OCI-LY3 (cell line): Measurements from ENCODE around the gene CELF2.

Experiments
- CTCF ChIP-seq: fragments of 200-600, 300-600 bp; sonication (generic); IDR thresholded peaks from 2 replicates; pipeline ENCODE4 v1.5.1; 2014; ENCODE audit warnings: antibody characterized with exemption, low read length, low read depth
- EZH2phosphoT487 ChIP-seq: fragments of 200-600 bp; shearing (Covaris generic); IDR thresholded peaks from 2 replicates; pipeline ENCODE4 v1.6.1; 2018; ENCODE audit warnings: antibody characterized with exemption, mixed run types, low read depth

- TF ChIP-seq CTCF (no peak), EZH2phosphoT487 (no peak)
Observed at GRCh38 chr10:11301571-11302111, 284.0 kb downstream of the CELF2 start.
